ENCODE data around the gene HECA. TPM values are rescaled to one million over a fixed set of nuclear protein-coding genes. Genes with fewer than 3 reads are reported as not detected.

Gene HECA
- total and polyA plus RNA-seq, 2 experiments from 2014 or later = 2.4 to 8.1 TPM

- H3K27ac ChIP-seq (ENCODE audit: low read depth) = no peak overlapping the region
- no peaks in the 10 kb centered on the region for H3K9me2 ChIP-seq (ENCODE audit: insufficient read depth)
- peaks cover 15% of the 10 kb centered on the region; the same call in 1 of the 2 replicates for H3K4me1 ChIP-seq (ENCODE audit: insufficient read depth)
- H3K27ac Mint-ChIP-seq = no peak overlapping the region
- H3K4me2 ChIP-seq = no peak overlapping the region
- no peaks in the 10 kb centered on the region for H3K9me3 Mint-ChIP-seq
- H3K27me3 ChIP-seq (ENCODE audit: insufficient read depth) = no peaks in the 10 kb centered on the region
- no peaks in the 10 kb centered on the region for H3F3A ChIP-seq (replicated peaks; ENCODE audit: low read depth)
- H3K4me3 ChIP-seq = no peak overlapping the region
- H3K4me1 Mint-ChIP-seq = peaks cover 23% of the 10 kb centered on the region
- peaks cover 5% of the 10 kb centered on the region for H3K27me3 Mint-ChIP-seq (ENCODE audit: insufficient read depth, low read depth, poor library complexity)
- H2AFZ ChIP-seq = no peak overlapping the region
- ATAC-seq (no peak; the same call in 2 of the 3 replicates), DNase-seq (ENCODE audit: low spot score) (no peak)
- H3K4me3 Mint-ChIP-seq = no peak overlapping the region
- H3K36me3 Mint-ChIP-seq (ENCODE audit: low read depth) = no peaks in the 10 kb centered on the region
- TF ChIP-seq ZNF114 (CRISPR knock-in tag; IDR thresholded peaks at IDR 0.05) (no peak), JUNB (IDR thresholded peaks at IDR 0.05; ENCODE audit: unreplicated experiment) (no peak), CTCF (conservative IDR thresholded peaks at IDR 0.05; ENCODE audit: low read depth in 2 of 2) (no peak), ZNF462 (CRISPR knock-in tag; IDR thresholded peaks at IDR 0.05) (no peak), EZH2 (IDR thresholded peaks at IDR 0.05; ENCODE audit: low read depth, unreplicated experiment) (no peak), NANOG (IDR thresholded peaks at IDR 0.05; ENCODE audit: borderline replicate concordance) (no peak), CREB1 (CRISPR knock-in tag; IDR thresholded peaks at IDR 0.05; ENCODE audit: low read depth) (no peak), ZNF331 (CRISPR knock-in tag; IDR thresholded peaks at IDR 0.05; ENCODE audit: low read depth) (no peak), REST (IDR thresholded peaks at IDR 0.05; ENCODE audit: unreplicated experiment) (no peak), ETS1 (IDR thresholded peaks at IDR 0.05) (no peak), STAT1 (IDR thresholded peaks at IDR 0.05; ENCODE audit: unreplicated experiment) (no peak), POLR2AphosphoS5 (IDR thresholded peaks at IDR 0.05; ENCODE audit: low read depth) (no peak), EZH2phosphoT487 (IDR thresholded peaks at IDR 0.05; ENCODE audit: unreplicated experiment) (no peak)
- no peaks in the 10 kb centered on the region for H4K20me1 ChIP-seq (replicated peaks; ENCODE audit: insufficient read depth)
- 0 out of 2 replicates have a peak, but pooled peaks cover 10% of the 10 kb centered on the region for H3K79me2 ChIP-seq (replicated peaks; ENCODE audit: insufficient read depth)
- no peaks in the 10 kb centered on the region for H3K36me3 ChIP-seq (ENCODE audit: insufficient read depth)
These were observed 18.0 kb downstream of the HECA start for GRCh38 chr6:139152892-139153271.

Measured in GM23338 (cell line).